GM23338 (cell line): ENCODE measurements around the gene CHAD. TPM values are rescaled to one million over a fixed set of nuclear protein-coding genes. Genes with fewer than 3 reads are reported as not detected.

Experiments
- ATAC-seq: fragments of 200-7000 bp; cut with Tn5 transposase; 3 replicates; pipeline ENCODE4 v1.9.1; 2020
- DNase-seq: peaks from one replicate; pipeline ENCODE4 v3.0.0-alpha.2; 2015; ENCODE audit warnings: low spot score
- H2AFZ ChIP-seq: fragments of 200-600 bp; sonication (generic); 2 replicates; pipeline ENCODE4 v1.8.0; 2016; ENCODE audit warnings: antibody characterized with exemption, mild to moderate bottlenecking, moderate library complexity
- H3F3A ChIP-seq: fragments of 200-600 bp; sonication (generic); replicated peaks from 2 replicates; pipeline ENCODE4 v1.8.0; 2017; ENCODE audit warnings: antibody characterized with exemption, mixed run types, low read depth
- H3K27ac ChIP-seq: fragments of 200-600 bp; sonication (generic); 2 replicates; pipeline ENCODE4 v1.6.1; 2016; ENCODE audit warnings: low read depth
- H3K27me3 ChIP-seq: fragments of 200-600 bp; sonication (generic); 2 replicates; pipeline ENCODE4 v1.8.0; 2016; ENCODE audit warnings: mild to moderate bottlenecking, mixed run types, moderate library complexity; ENCODE audit not compliant: insufficient read depth
- H3K36me3 ChIP-seq: fragments of 200-600 bp; sonication (generic); 2 replicates; pipeline ENCODE4 v1.8.0; 2016; ENCODE audit warnings: mild to moderate bottlenecking; ENCODE audit not compliant: insufficient read depth
- H3K4me1 ChIP-seq: fragments of 200-600 bp; sonication (generic); 2 replicates; pipeline ENCODE4 v1.8.0; 2016; ENCODE audit warnings: mild to moderate bottlenecking, moderate library complexity; ENCODE audit not compliant: insufficient read depth
- H3K4me2 ChIP-seq: fragments of 200-600 bp; sonication (generic); 2 replicates; pipeline ENCODE4 v1.7.1; 2017; ENCODE audit warnings: mixed run types
- H3K4me3 ChIP-seq: fragments of 200-600 bp; sonication (generic); 2 replicates; pipeline ENCODE4 v1.6.1; 2016; ENCODE audit warnings: mixed run types
- H3K79me2 ChIP-seq: fragments of 200-600 bp; sonication (generic); replicated peaks from 2 replicates; pipeline ENCODE4 v1.8.0; 2017; ENCODE audit warnings: mild to moderate bottlenecking; ENCODE audit not compliant: insufficient read depth
- H3K9me2 ChIP-seq: fragments of 200-600 bp; sonication (generic); 2 replicates; pipeline ENCODE4 v1.8.0; 2017; ENCODE audit not compliant: insufficient read depth
- H4K20me1 ChIP-seq: fragments of 200-600 bp; sonication (generic); replicated peaks from 2 replicates; pipeline ENCODE4 v1.8.0; 2017; ENCODE audit warnings: mild to moderate bottlenecking; ENCODE audit not compliant: insufficient read depth
- H3K27ac Mint-ChIP-seq: 2 replicates; pipeline ENCODE4 v1.8.0; 2020; ENCODE audit warnings: inconsistent platforms, mild to moderate bottlenecking, moderate library complexity, mixed read lengths
- H3K27me3 Mint-ChIP-seq: 3 replicates; pipeline ENCODE4 v1.8.0; 2022; ENCODE audit warnings: low read depth, mild to moderate bottlenecking, moderate library complexity, mixed read lengths, inconsistent platforms; ENCODE audit not compliant: insufficient read depth, poor library complexity
- H3K36me3 Mint-ChIP-seq: 3 replicates; pipeline ENCODE4 v1.8.0; 2021; ENCODE audit warnings: low read depth, mild to moderate bottlenecking, inconsistent platforms, moderate library complexity, mixed read lengths
- H3K4me1 Mint-ChIP-seq: 3 replicates; pipeline ENCODE4 v1.8.0; 2020; ENCODE audit warnings: mild to moderate bottlenecking, inconsistent platforms, mixed read lengths
- H3K4me3 Mint-ChIP-seq: 3 replicates; pipeline ENCODE4 v1.8.0; 2021; ENCODE audit warnings: moderate library complexity, mild to moderate bottlenecking, inconsistent platforms, mixed read lengths
- H3K9me3 Mint-ChIP-seq: 3 replicates; pipeline ENCODE4 v1.8.0; 2020; ENCODE audit warnings: moderate library complexity, mild to moderate bottlenecking, inconsistent platforms, mixed read lengths
- CREB1 ChIP-seq: fragments of 250-450 bp; sonication (Bioruptor Pico); IDR thresholded peaks from 2 replicates; pipeline ENCODE4 v1.5.0; 2020; ENCODE audit warnings: low read depth, mild to moderate bottlenecking, moderate library complexity
- JUNB ChIP-seq: IDR thresholded peaks from one replicate; pipeline ENCODE4 v1.6.1; 2016; ENCODE audit warnings: antibody characterized with exemption; ENCODE audit not compliant: unreplicated experiment
- NANOG ChIP-seq: IDR thresholded peaks from 2 replicates; pipeline ENCODE4 v1.6.1; 2016; ENCODE audit warnings: antibody characterized with exemption, borderline replicate concordance
- ZNF462 ChIP-seq: fragments of 250-450 bp; sonication (Bioruptor Pico); IDR thresholded peaks from 2 replicates; pipeline ENCODE4 v1.5.0; 2020; ENCODE audit warnings: mild to moderate bottlenecking, moderate library complexity
- polyA plus RNA-seq: library from polyadenylated mRNA; unstranded; fragments of >200 nt; fragmentation: Nextera tagmentation; extraction: Ambion mirVana; gene quantifications from 2 replicates; pipeline ENCODE4 v1.2.1, GENCODE V29; 2016
- total RNA-seq: library from RNA; depleted of rRNA; stranded (reverse); fragments of >200 nt; shearing (Covaris generic); gene quantifications from 2 replicates; pipeline ENCODE4 v1.2.3, GENCODE V29; 2014

Gene CHAD
- total and polyA plus RNA-seq, 2 experiments from 2014 or later: 0.18 TPM; not detected in 1

GRCh38 chr17:50445730-50446325 lies 22.9 kb downstream of the CHAD start (continued):
- TF ChIP-seq ZNF462 (no peak), CREB1 (no peak)

- Mint-ChIP-seq H3K9me3 (no peaks in the 10 kb centered on the region), H3K4me3 (no peak overlapping the region), H3K27me3 (peaks cover 3% of the 10 kb centered on the region), H3K27ac (no peak overlapping the region), H3K4me1 (peaks cover 11% of the 10 kb centered on the region), H3K36me3 (no peaks in the 10 kb centered on the region; the same call in 2 of the 3 replicates)
- Histone ChIP-seq H3K27me3 (no peaks in the 10 kb centered on the region), H3K4me2 (no peak overlapping the region), H3K79me2 (no peaks in the 10 kb centered on the region), H4K20me1 (peaks cover 12% of the 10 kb centered on the region), H2AFZ (no peak overlapping the region), H3K36me3 (no peaks in the 10 kb centered on the region), H3K9me2 (no peaks in the 10 kb centered on the region), H3K4me3 (no peak overlapping the region), H3F3A (no peaks in the 10 kb centered on the region), H3K4me1 (peaks cover 9% of the 10 kb centered on the region), H3K27ac (no peak overlapping the region)
- ATAC-seq (no peak), DNase-seq (no peak)
- TF ChIP-seq JUNB: no peak
- TF ChIP-seq ZNF462: no peak
- no peak for TF ChIP-seq NANOG
These were observed 23.6 kb downstream of the CHAD start for GRCh38 chr17:50444841-50445715.
